HG03139 (cell line): ENCODE results near the gene ZNF362.
"Not testable (repeated sequence)": the region's sequence is repeated elsewhere in the genome, so short reads cannot be mapped to it uniquely, and the experiment has no call there.

Experiments used
- ATAC-seq: cut with Tn5 transposase; IDR thresholded peaks from one replicate; pipeline ENCODE4 v1.9.1; 2021; ENCODE audit not compliant: unreplicated experiment

ZNF362 gene

GRCh38 chr1:33282791-33283190, 26.5 kb downstream of the ZNF362 start:
- ATAC-seq: no peak

DNA sequence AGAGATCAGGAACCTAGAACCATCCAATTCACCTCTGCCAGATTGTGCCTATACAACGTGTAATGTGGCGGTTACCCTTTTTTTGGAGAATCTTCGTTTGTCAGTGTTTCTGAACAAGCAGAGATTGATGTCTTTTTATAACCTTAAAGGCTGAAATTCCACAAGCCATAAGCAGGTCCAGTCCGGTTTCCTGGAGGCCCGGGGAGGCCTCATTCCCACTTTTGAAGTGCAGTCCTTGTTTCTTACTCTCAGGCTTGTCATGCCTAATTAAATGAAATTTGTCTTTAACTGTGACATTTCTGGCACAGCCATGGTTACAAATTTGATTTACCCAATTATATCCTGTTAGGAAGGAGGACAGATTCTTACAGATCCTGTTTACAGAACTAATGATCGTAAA, 27.8 kb downstream of the ZNF362 start:
- ATAC-seq: no peak

- no peak for ATAC-seq
Measured at GRCh38 chr1:33286451-33287185, 30.3 kb downstream of the ZNF362 start.

DNA sequence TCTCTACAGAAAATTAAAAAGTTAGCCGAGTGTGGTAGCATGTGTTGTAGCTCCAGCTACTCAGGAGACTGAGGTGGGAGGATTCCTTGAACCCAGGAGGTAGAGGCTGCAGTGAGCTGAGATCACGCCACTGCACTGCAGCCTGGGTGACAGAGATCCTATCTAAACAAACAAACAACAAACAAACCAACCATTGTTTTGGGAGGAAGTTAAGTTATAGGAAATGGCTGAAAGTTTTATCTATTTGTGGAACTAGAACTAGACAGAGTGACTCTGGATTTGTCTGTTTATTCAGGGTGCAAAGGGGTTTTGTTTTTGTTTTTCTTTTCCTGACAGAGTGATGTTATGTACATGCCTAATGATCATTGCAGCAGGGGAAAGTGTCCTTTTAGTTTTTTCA, 31.0 kb downstream of the ZNF362 start:
- ATAC-seq: no peak

- ATAC-seq: no peak
Measured at GRCh38 chr1:33288976-33289857, 32.9 kb downstream of the ZNF362 start.

GRCh38 chr1:33289858-33290154, 33.5 kb downstream of the ZNF362 start:
- ATAC-seq: no peak

GRCh38 chr1:33290615-33291014, 34.3 kb downstream of the ZNF362 start:
- ATAC-seq: not testable (repeated sequence)

GRCh38 chr1:33292726-33293340, 36.5 kb downstream of the ZNF362 start:
- no peak for ATAC-seq

DNA sequence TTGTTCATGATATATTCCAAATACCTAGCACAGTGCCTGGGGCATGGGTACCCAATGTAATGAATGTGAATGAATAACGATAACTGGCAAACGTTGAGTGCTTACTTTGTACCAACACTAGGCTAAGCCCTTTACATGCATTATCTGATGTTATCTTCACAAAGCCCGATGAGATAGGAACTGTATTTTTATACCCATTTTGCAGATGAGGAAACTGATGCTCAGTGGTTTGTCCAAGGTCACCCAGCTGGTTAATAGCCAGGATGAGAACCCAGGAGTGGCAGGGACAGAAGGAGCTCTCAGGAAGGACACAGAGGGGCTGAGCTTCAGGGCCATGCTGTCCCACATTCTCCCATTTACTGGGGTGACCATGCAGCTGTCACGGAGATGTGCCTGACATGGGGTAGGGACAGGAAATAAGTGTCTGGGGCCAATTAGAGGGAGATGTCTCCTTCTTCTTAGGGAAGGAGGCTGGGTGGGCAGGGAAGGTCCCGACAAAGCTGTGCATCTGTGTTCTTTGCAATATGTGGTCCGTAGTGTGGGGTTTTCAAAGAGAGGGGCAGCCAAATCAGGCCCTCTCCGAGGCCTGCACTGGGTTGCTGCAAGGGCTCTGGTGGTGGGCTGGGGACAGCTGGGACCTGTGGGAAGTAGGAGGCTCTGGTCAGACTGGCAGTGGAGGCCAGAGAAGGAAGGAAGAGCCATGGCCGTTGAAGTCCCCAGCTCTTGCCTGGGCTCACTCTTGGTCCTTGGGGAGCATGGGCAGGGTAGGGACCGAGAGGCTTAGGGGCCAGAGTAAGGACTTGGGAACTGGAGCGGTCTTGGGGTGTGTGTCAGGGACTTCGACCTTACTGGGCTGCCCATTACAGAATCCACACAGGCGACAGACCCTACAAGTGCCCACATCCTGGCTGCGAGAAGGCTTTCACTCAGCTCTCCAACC, 38.0 kb downstream of the ZNF362 start:
- no peak for ATAC-seq

- no peak for ATAC-seq
Measured at GRCh38 chr1:33295023-33295422, 38.7 kb downstream of the ZNF362 start.

DNA sequence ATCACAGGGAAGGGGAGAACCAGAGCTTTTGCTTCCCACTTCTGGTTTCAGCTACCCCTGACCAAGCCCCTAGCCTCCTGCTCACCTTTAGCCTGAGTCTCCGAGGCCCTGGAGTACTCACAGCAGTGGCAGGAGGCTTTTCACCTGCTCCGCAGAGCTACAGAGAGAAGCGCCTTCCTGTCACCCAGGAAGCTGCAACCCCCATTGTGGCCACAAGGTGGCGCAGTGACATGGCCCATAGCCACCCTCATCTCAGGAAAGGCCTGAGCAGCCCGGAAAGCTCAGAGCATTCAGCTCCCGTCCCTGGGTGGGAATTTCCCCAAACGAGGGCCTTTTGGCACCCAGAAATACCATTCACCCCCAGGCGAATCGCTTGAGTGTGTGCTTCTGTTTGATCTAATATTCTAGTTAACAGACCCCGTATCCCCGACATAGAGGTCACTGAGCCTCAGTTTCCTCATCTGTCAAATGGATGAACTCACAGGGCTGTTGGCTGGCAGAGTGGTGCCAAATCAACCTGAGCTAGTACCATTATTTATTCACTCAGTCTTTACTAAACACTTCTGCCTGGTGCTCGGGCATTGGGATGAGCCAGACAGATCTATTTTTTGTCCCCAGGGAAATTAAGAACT, 39.3 kb downstream of the ZNF362 start:
- ATAC-seq: no peak

DNA sequence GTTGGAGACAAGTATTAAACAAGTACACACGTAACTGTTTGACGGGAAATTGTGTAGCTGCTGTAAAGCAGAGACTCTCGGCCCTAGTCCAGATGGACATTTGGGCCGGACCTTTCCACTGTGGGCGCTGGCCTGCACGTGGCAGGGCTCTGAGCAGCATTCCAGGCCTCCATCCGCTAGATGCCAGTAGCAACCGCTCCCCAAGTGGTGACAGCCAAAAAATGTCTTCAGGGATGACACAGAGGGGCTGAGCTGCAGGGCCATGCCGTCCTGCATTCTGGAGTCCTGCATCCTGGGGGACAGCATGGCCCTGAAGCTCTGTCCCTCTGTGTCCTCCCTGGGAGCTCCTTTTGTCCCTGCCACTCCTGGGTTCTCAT, 39.8 kb downstream of the ZNF362 start:
- ATAC-seq: no peak

- ATAC-seq: no peak
Measured at GRCh38 chr1:33296824-33297223, 40.5 kb downstream of the ZNF362 start.

DNA sequence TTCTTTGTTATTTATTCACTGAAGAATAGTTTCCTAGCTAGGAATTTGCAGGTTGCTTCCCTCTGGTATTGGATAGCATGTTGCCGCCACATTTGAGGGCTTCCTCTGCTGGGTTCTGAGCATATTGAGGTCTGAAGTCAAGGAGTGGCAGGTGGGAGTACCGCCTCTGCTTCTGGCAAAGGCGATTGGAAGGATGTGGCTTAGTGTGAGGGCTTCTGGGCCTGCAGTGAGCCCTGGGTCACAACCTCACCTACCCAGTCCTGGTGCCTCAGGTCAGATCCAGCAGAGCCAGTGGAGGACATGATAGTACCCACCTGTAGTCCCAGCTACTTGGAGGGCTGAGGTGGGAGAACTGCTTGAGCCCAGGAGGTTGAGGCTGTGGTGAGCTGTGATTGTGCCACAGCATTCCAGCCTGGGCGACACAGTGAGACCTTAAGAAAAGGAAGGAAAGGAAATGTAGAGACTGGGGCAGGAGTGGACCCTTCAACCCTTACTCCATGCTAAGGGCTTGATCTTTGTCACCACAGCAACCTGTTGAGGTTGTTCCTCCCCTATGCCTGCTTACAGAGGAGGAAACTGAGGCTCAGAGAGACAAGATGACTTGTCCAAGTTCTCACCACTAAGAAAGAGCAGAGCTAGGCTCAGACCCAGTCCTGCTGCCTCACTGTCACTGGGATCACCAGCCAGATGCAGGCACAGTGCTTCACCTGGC, 41.8 kb downstream of the ZNF362 start:
- no peak for ATAC-seq

GRCh38 chr1:33298623-33299277, 42.5 kb downstream of the ZNF362 start:
- ATAC-seq: no peak

DNA sequence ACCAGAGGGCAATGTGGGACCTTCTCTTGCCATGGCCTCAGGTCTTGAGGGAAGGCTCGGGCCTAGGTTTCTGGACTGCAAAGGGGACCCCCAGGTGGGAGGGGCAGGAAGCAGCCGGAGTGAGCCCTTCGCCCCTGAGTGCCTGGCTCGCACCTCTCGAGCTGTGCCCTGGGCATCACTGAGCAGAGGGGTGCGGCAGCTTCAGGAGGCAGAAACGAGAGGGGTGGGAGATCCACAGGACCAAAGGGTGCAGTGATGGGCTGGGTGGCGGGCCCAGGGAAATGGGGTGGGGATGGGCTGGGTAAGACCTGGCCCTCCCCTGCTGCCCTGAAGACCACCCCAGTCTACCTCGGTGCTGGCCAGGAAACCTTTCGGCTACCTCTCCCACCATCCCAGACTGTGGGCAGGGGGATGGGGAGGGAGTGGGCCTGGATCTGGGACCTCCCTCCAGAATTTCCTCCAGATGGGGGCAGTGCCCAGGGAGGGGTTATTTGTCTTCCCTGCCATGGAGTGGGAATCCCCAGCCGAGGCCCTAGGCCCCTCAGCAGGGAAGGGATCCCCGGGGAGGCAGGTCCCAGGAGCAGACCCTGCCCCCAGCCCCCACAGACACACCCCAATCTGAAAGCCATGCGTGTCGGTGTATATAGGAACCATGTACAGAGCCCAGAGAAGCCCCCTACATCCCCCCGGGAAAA, 43.3 kb downstream of the ZNF362 start:
- ATAC-seq: no peak

GRCh38 chr1:33300673-33301072, 44.4 kb downstream of the ZNF362 start:
- no peak for ATAC-seq

DNA sequence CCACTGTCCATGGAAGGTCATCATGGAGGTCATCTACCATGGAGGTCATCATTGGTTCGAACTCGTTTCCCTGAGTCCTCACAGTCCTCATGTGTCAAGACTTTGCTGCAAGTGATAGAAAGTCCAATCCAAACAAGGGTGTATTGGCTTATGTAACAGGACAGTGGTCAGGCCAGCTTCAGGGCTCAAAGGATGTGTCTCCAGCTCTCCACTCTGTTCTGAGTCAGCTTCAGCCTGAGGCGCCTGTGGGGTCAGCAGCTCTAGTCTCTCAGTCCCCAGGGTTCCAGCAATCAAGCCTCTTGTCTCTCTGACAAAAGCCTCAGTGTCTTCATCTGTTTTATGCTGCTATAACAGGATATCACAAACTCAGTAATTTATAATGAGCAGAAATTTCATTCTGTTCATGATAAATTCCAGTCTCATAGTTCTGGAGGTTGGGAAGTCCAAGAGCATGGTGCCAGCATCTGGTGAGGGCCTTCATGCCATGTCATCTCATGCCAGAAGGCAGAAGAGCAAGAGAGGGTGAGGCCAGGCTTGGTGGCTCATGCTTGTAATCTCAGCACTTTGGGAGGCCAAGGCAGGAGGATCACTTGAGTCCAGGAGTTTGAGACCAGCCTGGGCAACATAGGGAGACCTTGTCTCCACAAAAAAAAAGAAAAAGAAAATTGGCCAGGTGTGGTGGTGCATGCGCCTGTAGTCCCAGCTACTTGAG, 45.1 kb downstream of the ZNF362 start:
- ATAC-seq: no peak
